IMR-90 (cell line): Measurements from ENCODE around the gene CLDN9. TPM values are rescaled to one million over a fixed set of nuclear protein-coding genes. Genes with fewer than 3 reads are reported as not detected.

Experiments used
- ATAC-seq: fragments of 200-7000 bp; cut with Tn5 transposase; 2 replicates; pipeline ENCODE4 v1.9.1; 2020; ENCODE audit warnings: low read depth, mild to moderate bottlenecking, moderate library complexity
- BruUV-seq: library from RNA; stranded (reverse); fragments of 400-500 nt; replicated peaks from 2 replicates; lab custom pipeline; 2021; lab: Mats Ljungman, UMichigan
- CTCF ChIA-PET: fragments of 300-600 bp; formaldehyde crosslinking; extraction: SDS; loops from one replicate; lab custom pipeline; 2021; ENCODE audit warnings: antibody characterized with exemption; lab: Yijun Ruan, JAX
- POLR2A ChIA-PET: fragments of 300-600 bp; sonication (Branson Sonifier 250); formaldehyde crosslinking; loops from one replicate; lab custom pipeline; 2022; ENCODE audit warnings: antibody characterized with exemption; ENCODE audit not compliant: unreplicated experiment; lab: Charles Lee
- DNase-seq: peaks from one replicate; pipeline ENCODE4 v3.0.0; 2013
- H2AFZ ChIP-seq: replicated peaks from 2 replicates; pipeline ENCODE3; 2013; ENCODE audit warnings: low read length, mild to moderate bottlenecking; ENCODE audit not compliant: poor library complexity
- H2AK5ac ChIP-seq: 2 replicates; pipeline ENCODE4 v1.6.1; 2013; ENCODE audit warnings: low read depth, low read length, inconsistent platforms
- H2AK9ac ChIP-seq: replicated peaks from 2 replicates; pipeline ENCODE3; 2013; ENCODE audit warnings: mild to moderate bottlenecking, low read depth, low read length, moderate library complexity; ENCODE audit not compliant: poor library complexity
- H2BK120ac ChIP-seq: 2 replicates; pipeline ENCODE4 v1.6.1; 2013; ENCODE audit warnings: low read depth, low read length, inconsistent platforms
- H2BK15ac ChIP-seq: 3 replicates; pipeline ENCODE4 v1.6.1; 2013; ENCODE audit warnings: low read depth, low read length, inconsistent platforms
- H2BK20ac ChIP-seq: 2 replicates; pipeline ENCODE4 v1.6.1; 2013; ENCODE audit warnings: low read depth, mild to moderate bottlenecking, inconsistent platforms, low read length, moderate library complexity
- H2BK5ac ChIP-seq: 2 replicates; pipeline ENCODE4 v1.6.1; 2013; ENCODE audit warnings: mild to moderate bottlenecking, low read depth, low read length, inconsistent platforms; ENCODE audit not compliant: poor library complexity, severe bottlenecking
- H3K14ac ChIP-seq: replicated peaks from 2 replicates; pipeline ENCODE4 v1.6.1; 2013; ENCODE audit warnings: low read depth, low read length, inconsistent platforms
- H3K18ac ChIP-seq: 2 replicates; pipeline ENCODE4 v1.6.1; 2013; ENCODE audit warnings: low read depth, low read length, control low read depth
- H3K23ac ChIP-seq: 2 replicates; pipeline ENCODE4 v1.6.1; 2013; ENCODE audit warnings: low read depth, low read length, inconsistent platforms
- H3K27ac ChIP-seq: 2 replicates; pipeline ENCODE4 v1.5.1; 2013; ENCODE audit warnings: mild to moderate bottlenecking, control low read depth, low read length; ENCODE audit not compliant: insufficient read depth
- H3K27me3 ChIP-seq: 2 replicates; pipeline ENCODE4 v1.6.1; 2013; ENCODE audit warnings: low read length; ENCODE audit not compliant: control insufficient read depth, insufficient read depth
- H3K36me3 ChIP-seq: 2 replicates; pipeline ENCODE4 v1.6.1; 2013; ENCODE audit warnings: low read length, mixed read lengths; ENCODE audit not compliant: control insufficient read depth, insufficient read depth
- H3K4ac ChIP-seq: 2 replicates; pipeline ENCODE4 v1.6.1; 2013; ENCODE audit warnings: low read depth, low read length, inconsistent platforms
- H3K4me1 ChIP-seq: 2 replicates; pipeline ENCODE4 v1.6.1; 2013; ENCODE audit warnings: low read length, mixed read lengths; ENCODE audit not compliant: control insufficient read depth, insufficient read depth
- H3K4me2 ChIP-seq: 2 replicates; pipeline ENCODE4 v1.6.1; 2013; ENCODE audit warnings: low read depth, mild to moderate bottlenecking, control low read depth, low read length, moderate library complexity
- H3K4me3 ChIP-seq: 2 replicates; pipeline ENCODE4 v1.5.1; 2013; ENCODE audit warnings: low read depth, mild to moderate bottlenecking, control low read depth, low read length, moderate library complexity; ENCODE audit not compliant: insufficient read depth
- H3K56ac ChIP-seq: 2 replicates; pipeline ENCODE4 v1.6.1; 2013; ENCODE audit warnings: low read length, inconsistent platforms; ENCODE audit not compliant: insufficient read depth; ENCODE audit errors: extremely low read depth
- H3K79me1 ChIP-seq, 2 experiments: 2 replicates each; pipeline ENCODE4 v1.6.1; 2013; ENCODE audit warnings: low read length in 2 of 2, inconsistent platforms in 1 of 2, low read depth in 1 of 2
- H3K9ac ChIP-seq: 2 replicates; pipeline ENCODE4 v1.6.1; 2013; ENCODE audit warnings: low read depth, low read length, control low read depth
- H3K9me1 ChIP-seq: 2 replicates; pipeline ENCODE4 v1.6.1; 2013; ENCODE audit warnings: low read length, inconsistent platforms; ENCODE audit not compliant: insufficient read depth
- H3K9me3 ChIP-seq: 2 replicates; pipeline ENCODE4 v1.6.1; 2013; ENCODE audit warnings: low read length; ENCODE audit not compliant: control insufficient read depth, insufficient read depth
- H4K20me1 ChIP-seq: 2 replicates; pipeline ENCODE4 v1.6.1; 2013; ENCODE audit warnings: low read length, inconsistent platforms; ENCODE audit not compliant: insufficient read depth
- H4K5ac ChIP-seq: 2 replicates; pipeline ENCODE4 v1.6.1; 2013; ENCODE audit warnings: mild to moderate bottlenecking, low read depth, low read length, control low read depth
- H4K8ac ChIP-seq, 2 experiments: 2 replicates each; pipeline ENCODE4 v1.6.1; 2013; ENCODE audit warnings: low read depth in 2 of 2, low read length in 2 of 2, control low read depth in 1 of 2, inconsistent platforms in 1 of 2
- H4K91ac ChIP-seq: 2 replicates; pipeline ENCODE4 v1.6.1; 2013; ENCODE audit warnings: low read depth, low read length, inconsistent platforms; ENCODE audit not compliant: insufficient read depth
- BHLHE40 ChIP-seq: fragments of 150-350 bp; IDR thresholded peaks from 2 replicates; pipeline ENCODE4 v1.6.1; 2016; ENCODE audit warnings: mild to moderate bottlenecking, low read depth, low read length
- FOS ChIP-seq: fragments of 150-350 bp; IDR thresholded peaks from 2 replicates; pipeline ENCODE4 v1.6.1; 2016; ENCODE audit warnings: low read depth, low read length
- MAZ ChIP-seq: IDR thresholded peaks from 2 replicates; pipeline ENCODE4 v1.6.1; 2012; ENCODE audit warnings: low read depth, mild to moderate bottlenecking, low read length, improper control_type of control experiment, moderate library complexity, borderline replicate concordance
- MXI1 ChIP-seq: IDR thresholded peaks from 2 replicates; pipeline ENCODE4 v1.6.1; 2012; ENCODE audit warnings: low read depth, mild to moderate bottlenecking, low read length, moderate library complexity, borderline replicate concordance
- NFE2L2 ChIP-seq: fragments of 150-350 bp; IDR thresholded peaks from 2 replicates; pipeline ENCODE4 v1.6.1; 2016; ENCODE audit warnings: low read depth, mild to moderate bottlenecking, low read length
- POLR2A ChIP-seq: IDR thresholded peaks from 2 replicates; pipeline ENCODE4 v1.6.1; 2012; ENCODE audit warnings: mild to moderate bottlenecking, low read depth, low read length
- RAD21 ChIP-seq: IDR thresholded peaks from 2 replicates; pipeline ENCODE4 v1.6.1; 2012; ENCODE audit warnings: low read length, improper control_type of control experiment
- SMC3 ChIP-seq: fragments of 150-350 bp; IDR thresholded peaks from 2 replicates; pipeline ENCODE4 v1.6.1; 2016; ENCODE audit warnings: low read depth, mild to moderate bottlenecking, antibody characterized with exemption, low read length, moderate library complexity
- WGBS, 2 experiments: methylation state at CpG; one replicate each; pipeline versions ENCODE4 v1.1.5 to v1.1.7; 2013; ENCODE audit warnings: missing lambda C conversion rate in 2 of 2; ENCODE audit not compliant: insufficient read length in 1 of 2; ENCODE audit errors: extremely low coverage in 2 of 2; 5-methylcytosine and 5-hydroxymethylcytosine counted together
- dilution Hi-C: fragments of 300-500 bp; cut with HindIII; formaldehyde crosslinking; loops from one replicate; pipeline ENCODE4 v1.14.3; 2018; ENCODE audit warnings: low sequenced_read_pairs; ENCODE audit not compliant: unreplicated experiment
- in situ Hi-C: fragments of 300-500 bp; cut with MboI; formaldehyde crosslinking; loops from 3 replicates; pipeline ENCODE4 v1.14.3; 2019; ENCODE audit warnings: low sequenced_read_pairs, inconsistent platforms, mixed read lengths
- intact Hi-C: fragments of 100-400 bp; cut with micrococcal nuclease; formaldehyde crosslinking; loops from 2 replicates; pipeline ENCODE4 v1.10.0; 2022
- polyA plus RNA-seq, 3 experiments: library from polyadenylated mRNA; depleted of rRNA; stranded (reverse); fragments of >200 nt; gene quantifications; 2 replicates each; pipeline ENCODE4 v1.2.3, GENCODE V29; 2012; ENCODE audit warnings: low replicate concordance in 1 of 3
- total RNA-seq: library from RNA; depleted of rRNA; stranded (reverse); fragments of >200 nt; gene quantifications from 2 replicates; pipeline ENCODE4 v1.2.3, GENCODE V29; 2012
- TF ChIP-seq, protein P1 (sequence below): fragments of 150-350 bp; IDR thresholded peaks from 2 replicates; pipeline ENCODE4 v1.6.1; 2017; ENCODE audit warnings: mild to moderate bottlenecking, antibody characterized with exemption, low read length, low read depth

The CLDN9 gene
- total and polyA plus RNA-seq, 2 of the 4 experiments (the other 2 are of a cell fraction), result 0.05 TPM; not detected in 1

DNA sequence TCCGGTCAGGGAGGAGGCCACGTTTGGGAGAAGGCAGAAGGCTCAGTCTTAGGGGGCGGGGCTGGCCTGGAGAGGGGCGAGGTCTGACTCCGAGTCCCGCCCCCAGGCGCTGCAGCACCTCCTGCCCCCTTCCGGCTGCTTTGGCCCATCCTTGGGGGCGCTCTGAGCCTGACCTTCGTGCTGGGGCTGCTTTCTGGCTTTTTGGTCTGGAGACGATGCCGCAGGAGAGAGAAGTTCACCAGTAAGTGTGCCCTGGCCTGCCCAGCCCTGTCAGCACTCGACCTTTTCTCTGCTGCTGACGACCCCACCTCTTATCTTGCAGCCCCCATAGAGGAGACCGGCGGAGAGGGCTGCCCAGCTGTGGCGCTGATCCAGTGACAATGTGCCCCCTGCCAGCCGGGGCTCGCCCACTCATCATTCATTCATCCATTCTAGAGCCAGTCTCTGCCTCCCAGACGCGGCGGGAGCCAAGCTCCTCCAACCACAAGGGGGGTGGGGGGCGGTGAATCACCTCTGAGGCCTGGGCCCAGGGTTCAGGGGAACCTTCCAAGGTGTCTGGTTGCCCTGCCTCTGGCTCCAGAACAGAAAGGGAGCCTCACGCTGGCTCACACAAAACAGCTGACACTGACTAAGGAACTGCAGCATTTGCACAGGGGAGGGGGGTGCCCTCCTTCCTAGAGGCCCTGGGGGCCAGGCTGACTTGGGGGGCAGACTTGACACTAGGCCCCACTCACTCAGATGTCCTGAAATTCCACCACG lies 8.9 kb downstream of the CLDN9 start (continued):
- TF ChIP-seq SMC3 (no peak), RAD21 (no peak), MXI1 (no peak; the same call in 1 of the 2 replicates)

GRCh38 chr16:3022208-3022683 lies 9.5 kb downstream of the CLDN9 start:
- H3K9me3 ChIP-seq, result no peaks in the 10 kb centered on the region
- dilution Hi-C loops, result no loop called here

More at GRCh38 chr16:3022208-3022683, 9.5 kb downstream of the CLDN9 start:
- Histone ChIP-seq H3K14ac (peak overlapping the region; percentile 98), H4K8ac (peak overlapping the region; percentile 98), H2BK5ac (peak overlapping the region; percentile 99), H3K4me1 (peaks cover 11% of the 10 kb centered on the region), H3K9me1 (no peaks in the 10 kb centered on the region), H3K18ac (peak overlapping the region; percentile 96), H2AFZ (peak overlapping the region; percentile 16), H2BK20ac (peak overlapping the region; percentile 75), H2BK120ac (peak overlapping the region; percentile 93), H3K27me3 (no peaks in the 10 kb centered on the region), H3K4me3 (peak overlapping the region; percentile 77), H4K20me1 (peaks cover 31% of the 10 kb centered on the region), H3K79me1 (peaks cover 0 to 27% of the 10 kb centered on the region in 2 experiments; a peak in 2 of 4 replicates), H2BK15ac (peak overlapping the region; percentile 87; the same call in 2 of the 3 replicates), H3K9ac (peak overlapping the region; percentile 99), H3K27ac (peak overlapping the region; percentile 100), H4K5ac (peak overlapping the region; percentile 90), H3K4ac (peak overlapping the region; percentile 99), H4K91ac (peak overlapping the region; percentile 99), H3K23ac (peak overlapping the region; percentile 100), H2AK5ac (peak overlapping the region; percentile 99), H3K4me2 (peak overlapping the region; percentile 95), H3K56ac (peak overlapping the region; percentile 100), H3K36me3 (peaks cover 22% of the 10 kb centered on the region), H2AK9ac (peak overlapping the region; percentile 93)
- peak; percentile 15 for ATAC-seq
- peak; percentile 95 for DNase-seq
- CTCF ChIA-PET, result interaction anchor here (2.7 kb wide), 1 partner anchor 9 kb away, joined by 12 read pairs; no protein-coding TSS in a partner anchor
- intact Hi-C loops, result loop anchor here (1.0 kb wide), 1 partner anchor 39 kb away; no protein-coding TSS in a partner anchor
- POLR2A ChIA-PET, result interaction anchor here (1.4 to 2.0 kb wide), 2 partner anchors 9 to 10 kb away, joined by 3 to 7 read pairs; partner anchors contain the start of gene CLDN9
- TF ChIP-seq BHLHE40 (peak; percentile 24; the same call in 1 of the 2 replicates), RAD21 (no peak), SMC3 (no peak), NFE2L2 (peak; percentile 31; the same call in 1 of the 2 replicates), FOS (peak; percentile 99), MAZ (peak; percentile 90), POLR2A (peak; percentile 23; the same call in 1 of the 2 replicates)
- TF ChIP-seq, protein P1, sequence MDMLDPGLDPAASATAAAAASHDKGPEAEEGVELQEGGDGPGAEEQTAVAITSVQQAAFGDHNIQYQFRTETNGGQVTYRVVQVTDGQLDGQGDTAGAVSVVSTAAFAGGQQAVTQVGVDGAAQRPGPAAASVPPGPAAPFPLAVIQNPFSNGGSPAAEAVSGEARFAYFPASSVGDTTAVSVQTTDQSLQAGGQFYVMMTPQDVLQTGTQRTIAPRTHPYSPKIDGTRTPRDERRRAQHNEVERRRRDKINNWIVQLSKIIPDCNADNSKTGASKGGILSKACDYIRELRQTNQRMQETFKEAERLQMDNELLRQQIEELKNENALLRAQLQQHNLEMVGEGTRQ, result peak; percentile 0; the same call in 1 of the 2 replicates
- in situ Hi-C loops, result no loop called here
- WGBS, 2 experiments, result no CpG with 5 or more reads among the region's 8 CpGs
- no TSS peak for BruUV-seq
